SW 1271 (cell line): Measurements from ENCODE around the gene ZNF529.

Experiments
- DNase-seq, 2 experiments: peaks; one replicate each; lab custom pipeline; 2025; lab: John Stamatoyannopoulos, UW

The ZNF529 gene

DNA sequence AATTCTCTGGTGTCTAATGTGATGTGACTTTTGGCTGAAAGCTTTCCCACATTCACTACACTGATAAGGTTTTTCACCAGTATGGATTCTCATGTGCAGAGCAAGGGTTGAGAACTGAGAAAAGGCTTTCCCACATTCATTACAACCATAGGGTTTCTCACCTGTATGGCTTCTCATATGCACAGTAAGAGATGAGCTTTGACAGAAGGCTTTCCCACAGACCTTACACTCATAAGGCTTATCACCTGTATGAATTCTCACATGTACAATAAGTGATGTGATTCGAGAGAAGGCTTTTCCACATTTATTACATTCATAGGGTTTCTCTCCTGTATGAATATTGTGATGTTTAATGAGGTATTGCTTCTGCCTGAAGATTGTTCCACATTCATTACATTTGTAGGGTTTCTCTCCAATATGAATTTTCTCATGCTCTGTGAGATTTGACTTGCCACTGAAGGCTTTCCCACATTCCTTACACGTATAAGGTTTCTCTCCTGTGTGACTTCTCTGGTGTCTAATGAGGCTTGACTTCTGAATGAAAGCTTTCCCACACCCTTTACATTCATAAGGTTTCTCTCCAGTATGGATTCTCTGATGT is 59.0 kb downstream of the ZNF529 start:
- DNase-seq, result no peak

DNA sequence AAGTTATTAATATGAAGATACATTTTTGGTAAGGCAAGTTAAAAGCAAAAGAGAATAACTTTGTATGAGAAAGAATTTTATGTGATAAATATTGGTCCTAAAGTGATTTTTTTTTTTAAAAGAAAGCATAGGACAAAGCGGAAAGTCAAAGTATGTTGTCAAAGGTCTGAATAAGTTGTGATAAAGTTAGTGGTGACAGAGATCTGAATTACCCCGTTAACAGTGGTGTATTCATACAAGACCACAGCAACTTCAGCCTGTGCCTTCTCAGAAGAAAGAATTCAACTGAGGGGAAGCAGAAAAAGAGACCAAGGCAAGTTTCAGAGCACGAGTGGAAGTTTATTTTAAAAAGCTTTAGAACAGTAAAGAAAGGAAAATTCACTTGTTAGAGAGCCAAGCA is 64.8 kb downstream of the ZNF529 start:
- DNase-seq, result no peak

GRCh38 chr19:36501973-36502372 is 71.1 kb downstream of the ZNF529 start:
- no peak for DNase-seq

- DNase-seq, result no peak
These were observed 76.1 kb downstream of the ZNF529 start for GRCh38 chr19:36497001-36497400.
